NCI-H345 (cell line): ENCODE results near the gene MRGPRD.

Experiments used
- DNase-seq: peaks from one replicate; lab custom pipeline; 2025; lab: John Stamatoyannopoulos, UW

MRGPRD gene

DNA sequence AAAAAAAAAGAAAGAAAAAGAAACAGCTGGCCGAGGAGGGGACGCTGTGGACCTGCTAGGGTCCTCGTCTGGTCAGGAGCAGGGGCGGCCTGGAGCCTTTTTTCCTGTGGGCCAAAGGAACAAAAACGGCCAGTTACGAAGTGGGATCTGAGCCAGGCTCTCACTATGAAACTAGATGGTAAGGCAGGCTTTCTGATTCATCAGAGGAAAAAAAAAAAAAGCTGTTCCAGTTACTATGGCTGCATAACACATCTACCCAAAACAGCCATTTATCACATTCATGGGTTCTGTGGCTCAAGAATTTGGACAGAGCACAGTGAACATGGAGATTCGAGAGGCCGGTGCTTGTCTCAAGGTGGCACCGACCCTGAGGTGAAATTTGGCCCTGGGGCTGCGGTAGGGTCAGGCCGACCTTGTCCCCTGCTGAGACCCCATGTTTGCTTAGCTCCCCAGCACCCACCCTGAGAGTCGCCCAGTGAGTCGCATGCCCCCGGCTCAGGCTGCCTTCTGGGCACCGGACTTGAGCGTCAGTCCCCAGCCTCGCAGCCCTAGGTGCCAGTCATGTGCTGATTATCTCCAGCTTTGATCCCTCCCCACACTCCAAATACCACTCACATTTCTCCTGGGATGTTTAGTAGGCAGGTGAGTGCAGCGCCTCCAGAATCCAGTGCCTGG is 34.2 kb downstream of the MRGPRD start:
- DNase-seq = no peak

DNA sequence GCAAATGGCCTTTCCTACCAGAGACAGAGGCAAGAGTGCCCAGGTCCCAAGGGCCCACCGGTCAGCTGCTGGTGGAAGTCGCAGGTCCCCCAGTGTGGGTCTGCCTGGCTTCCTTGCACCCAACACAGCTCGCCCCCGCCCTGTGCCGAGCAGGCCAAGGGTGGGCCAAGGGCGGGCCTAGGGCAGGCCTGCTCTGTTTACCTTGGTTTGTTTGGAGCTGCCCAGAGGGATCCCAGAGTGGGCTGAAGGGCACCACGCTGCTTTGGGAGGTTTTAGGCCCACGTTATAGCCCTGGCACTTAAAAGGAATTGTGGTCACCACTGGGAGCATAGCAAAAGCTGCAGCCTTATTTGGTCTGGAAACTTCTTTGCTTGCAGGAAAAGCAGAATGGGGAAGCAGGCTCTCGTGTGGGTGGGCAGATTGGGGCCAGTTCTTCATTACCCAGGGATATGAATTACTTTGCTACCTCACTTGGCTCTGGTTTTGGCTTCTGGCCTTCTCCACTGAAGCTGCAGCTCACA is 38.0 kb downstream of the MRGPRD start:
- DNase-seq = no peak

DNA sequence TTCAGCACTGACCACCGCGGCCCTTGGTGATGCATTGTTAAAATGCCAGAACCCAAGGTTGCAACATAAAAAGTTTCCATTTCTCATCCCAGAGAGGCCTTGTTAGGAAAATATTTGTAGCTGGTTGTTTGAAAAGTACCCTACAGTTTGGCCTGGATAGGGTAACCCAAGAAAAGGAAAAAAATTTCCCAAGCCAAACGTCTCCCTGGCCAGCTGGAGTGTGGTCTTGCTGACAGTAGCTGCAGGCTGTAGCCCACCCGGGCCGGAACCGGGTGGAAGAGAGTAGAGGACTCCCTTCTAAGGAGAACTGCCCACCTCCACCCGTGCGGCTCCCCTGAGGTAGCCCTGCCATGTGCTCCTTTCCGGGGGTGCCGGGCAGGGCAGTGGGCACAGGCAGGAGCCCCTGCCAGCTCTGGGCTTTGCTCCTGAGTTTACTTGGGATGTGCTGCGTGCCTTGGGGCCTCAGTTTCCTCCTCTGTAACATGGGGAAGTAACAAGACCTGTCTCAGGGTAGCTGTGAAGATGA is 38.6 kb downstream of the MRGPRD start:
- no peak for DNase-seq

DNA sequence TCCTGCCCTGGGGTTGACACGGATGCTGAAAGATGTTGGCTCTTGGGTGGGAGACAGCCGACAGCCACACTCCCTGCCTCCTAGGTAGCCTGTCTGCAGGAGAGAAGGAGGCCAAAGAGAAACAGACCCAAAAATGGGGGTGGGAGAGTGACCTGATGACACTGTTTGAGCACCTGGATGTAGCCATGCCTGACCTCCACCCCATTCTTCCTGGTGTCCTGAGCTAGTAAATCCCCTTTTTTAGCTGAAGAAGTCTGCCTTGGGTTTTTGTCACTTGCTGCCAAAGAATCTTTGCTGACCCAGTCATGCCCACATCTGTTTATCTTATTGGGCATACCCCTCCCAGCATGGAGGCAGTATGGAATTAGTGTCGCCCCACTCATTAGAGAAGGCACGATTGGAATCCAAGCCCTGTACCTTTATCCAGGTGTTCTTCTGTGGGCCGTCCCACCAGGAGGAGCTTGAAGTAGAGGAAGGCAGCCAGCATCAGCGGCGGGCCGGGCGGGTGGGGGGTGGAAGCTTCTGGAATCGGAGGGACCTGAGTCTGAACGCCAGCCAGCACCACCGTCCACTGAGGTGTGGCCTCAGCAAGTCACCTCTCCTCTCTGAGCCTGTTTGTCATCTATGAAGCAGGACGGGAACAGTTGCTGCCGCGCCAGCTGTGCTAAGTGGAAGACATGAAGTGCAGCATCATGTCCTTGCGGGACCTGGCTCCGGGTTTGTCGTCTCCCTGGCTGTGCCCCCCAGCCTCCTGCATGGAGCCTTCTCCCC is 39.3 kb downstream of the MRGPRD start:
- DNase-seq = no peak

DNA sequence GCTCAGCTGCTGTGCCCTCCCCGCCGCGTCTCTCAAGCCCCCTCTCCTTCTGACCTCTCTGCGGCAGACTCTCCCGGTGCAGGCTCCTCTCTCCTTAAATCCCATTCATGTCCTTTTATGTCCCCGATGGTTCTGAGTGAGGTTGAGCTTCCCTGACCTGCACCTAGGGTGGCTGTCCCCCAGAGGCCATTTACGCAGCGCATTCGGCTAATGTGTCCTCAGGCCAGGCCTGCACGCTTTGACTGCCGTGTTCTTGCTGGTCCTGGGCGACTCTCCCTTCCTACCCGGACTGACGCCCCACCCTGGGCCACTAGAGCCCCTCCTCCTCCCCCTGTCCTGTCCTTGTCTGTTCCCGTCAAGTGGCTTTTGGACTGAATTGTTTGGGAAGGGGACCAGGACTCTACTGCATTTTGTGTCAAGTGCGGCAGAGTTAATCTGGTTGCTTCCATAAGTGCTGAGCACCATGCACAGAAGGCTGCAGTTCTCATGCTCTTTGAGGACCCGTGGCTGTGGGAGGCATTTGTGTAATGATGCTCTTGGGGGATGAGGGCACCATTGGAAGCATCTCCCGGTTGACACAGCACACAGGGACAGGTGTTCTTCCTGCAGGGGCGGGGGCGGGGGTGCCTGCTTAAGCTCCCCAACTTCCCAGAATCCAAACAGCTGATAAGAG is 40.0 kb downstream of the MRGPRD start:
- no peak for DNase-seq

DNA sequence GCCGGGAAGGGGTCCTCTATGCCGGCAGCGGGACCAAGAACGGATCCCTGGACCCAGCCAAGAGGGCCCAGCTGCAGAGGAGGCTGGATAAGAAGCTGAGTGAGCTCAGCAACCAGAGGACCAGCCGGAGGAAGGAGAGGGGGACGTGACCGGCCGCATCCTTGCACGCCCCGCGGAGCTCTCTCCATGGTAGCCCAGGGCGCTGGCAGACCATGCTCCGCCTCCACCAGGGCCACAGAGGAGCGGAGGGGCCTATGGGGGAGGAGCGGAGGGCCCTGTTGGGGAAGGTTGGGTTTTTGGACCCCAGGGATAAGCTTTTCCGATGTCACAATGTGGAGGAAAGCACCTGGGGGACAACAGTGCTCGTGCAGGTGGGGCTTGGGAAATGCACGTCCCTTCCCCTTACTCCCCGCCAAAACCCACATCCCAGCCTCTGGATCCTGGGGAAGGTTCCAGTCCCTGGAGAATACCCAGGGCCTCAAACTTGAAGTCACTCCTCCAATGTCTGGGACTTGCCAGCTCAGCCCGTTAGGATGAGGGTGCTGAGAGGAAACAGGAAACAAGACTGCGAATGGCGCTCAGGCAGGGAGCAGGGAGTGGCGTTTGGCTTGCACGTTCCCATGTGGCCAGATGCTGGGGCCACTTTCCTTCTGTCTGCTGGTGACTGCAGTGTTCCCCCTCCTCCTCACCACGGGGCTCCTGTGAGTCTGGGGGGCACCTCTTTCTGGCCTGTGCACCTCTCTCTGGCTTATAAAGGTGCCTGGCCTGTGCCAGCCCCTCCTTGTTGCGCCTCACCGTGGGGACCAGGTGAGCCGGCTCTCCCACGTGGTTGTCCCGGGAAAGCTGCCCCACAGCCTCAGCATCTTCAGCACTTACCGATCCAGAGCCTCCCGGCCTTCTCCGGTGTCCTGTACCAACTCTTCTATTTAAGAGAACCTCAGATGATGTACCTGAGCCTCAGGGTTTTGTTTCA is 40.9 kb downstream of the MRGPRD start:
- no peak for DNase-seq

DNA sequence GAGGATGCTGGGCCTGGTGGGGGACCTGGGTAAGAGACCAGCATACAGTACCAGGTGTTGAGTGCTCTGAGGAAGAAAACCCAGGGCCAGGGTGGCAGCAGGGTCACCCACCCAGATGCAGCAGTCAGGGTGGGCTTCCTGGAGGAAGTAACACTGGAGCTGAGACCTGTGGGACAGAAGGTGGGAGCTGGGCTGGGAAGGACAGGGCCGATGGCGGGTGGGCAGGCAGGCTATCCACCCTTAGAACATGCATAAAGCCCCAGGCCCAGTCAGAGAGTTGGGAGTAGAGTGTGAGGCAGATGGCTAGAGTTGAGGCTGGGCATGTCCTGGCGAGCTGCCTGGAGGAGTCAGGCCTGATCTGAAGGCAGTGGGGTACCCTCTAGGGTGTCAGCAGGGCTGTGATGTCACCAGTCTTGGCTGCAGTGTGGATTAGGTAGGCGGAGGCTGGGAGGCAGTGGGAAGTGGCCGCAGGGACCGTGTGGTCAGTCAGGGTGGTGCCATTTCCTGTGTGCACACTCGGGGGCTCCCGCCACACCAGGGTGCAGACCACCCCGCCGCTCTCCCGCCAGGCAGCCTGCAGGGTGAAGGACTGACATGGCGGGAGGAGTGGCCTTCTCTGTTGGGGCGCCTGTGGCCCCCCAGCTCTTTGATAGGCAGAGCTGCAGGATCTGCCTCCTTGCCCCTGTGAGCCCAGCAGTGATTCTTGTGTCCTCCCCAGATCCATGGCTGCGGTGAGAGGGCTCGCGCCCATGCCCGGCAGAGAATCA is 41.8 kb downstream of the MRGPRD start:
- no peak for DNase-seq

DNA sequence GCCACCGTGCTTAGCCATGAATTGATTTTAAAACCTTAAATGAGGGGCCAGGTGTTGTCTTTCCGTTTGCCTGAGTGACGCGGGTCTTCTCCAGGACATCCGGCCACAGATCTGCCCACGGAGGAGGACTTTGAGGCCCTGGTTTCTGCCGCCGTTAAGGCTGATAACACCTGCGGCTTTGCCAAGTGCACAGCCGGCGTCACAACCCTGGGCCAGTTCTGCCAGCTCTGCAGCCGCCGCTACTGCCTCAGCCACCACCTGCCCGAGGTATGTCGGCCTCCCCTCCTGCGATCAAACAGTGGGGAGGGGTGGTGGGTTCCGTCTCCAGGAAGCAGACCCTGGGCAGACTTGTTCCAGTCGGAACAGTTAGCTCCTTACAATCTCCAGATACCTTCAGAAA is 42.7 kb downstream of the MRGPRD start:
- DNase-seq = no peak

DNA sequence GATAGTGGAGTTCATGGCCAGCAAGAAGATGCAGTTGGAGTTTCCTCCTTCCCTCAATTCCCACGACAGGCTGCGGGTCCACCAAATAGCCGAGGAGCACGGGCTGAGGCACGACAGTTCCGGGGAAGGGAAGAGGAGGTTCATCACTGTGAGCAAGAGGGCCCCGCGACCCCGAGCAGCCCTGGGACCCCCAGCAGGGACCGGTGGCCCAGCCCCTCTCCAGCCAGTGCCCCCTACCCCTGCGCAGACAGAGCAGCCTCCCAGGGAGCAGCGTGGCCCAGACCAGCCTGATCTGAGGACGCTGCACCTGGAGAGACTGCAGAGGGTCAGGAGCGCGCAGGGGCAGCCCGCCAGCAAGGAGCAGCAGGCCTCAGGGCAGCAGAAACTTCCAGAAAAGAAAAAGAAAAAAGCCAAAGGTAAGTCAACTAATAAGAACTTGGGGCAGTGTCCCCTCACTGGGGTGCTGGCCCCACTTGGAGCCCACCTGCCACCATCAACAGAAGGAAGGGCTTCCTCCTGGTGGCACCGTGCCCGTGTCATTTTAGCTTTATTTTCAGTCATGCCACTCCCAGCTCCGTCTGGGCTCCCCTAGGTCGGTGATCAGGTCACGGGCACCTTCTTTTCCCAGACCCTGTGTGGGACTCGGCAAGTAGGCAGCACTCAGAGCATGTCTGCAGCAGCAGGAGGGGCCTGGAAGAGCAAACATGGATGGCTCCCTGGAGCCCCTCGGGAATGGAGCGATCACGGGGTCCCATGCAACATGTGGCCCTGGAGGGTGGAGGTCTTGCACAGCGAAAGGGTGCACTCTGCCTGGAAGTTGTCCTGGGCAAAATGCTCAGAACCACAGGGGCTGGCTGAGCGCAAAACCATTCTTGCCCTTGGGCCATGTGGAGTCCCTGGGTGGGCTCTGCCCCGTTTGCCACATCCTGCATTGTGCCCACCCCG is 43.8 kb downstream of the MRGPRD start:
- DNase-seq = no peak

DNA sequence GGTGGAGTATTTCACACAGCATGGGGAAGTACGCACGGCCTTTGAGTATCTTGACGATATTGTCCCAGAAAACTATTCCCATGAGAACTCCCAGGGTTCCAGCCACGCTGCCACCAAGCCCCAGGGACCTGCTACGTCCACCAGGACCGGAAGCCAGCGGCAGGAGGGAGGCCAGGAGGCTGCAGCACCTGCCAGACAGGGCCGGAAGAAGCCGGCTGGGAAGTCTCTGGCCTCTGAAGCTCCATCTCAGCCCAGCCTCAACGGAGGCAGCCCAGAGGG is 44.5 kb downstream of the MRGPRD start:
- no peak for DNase-seq

DNA sequence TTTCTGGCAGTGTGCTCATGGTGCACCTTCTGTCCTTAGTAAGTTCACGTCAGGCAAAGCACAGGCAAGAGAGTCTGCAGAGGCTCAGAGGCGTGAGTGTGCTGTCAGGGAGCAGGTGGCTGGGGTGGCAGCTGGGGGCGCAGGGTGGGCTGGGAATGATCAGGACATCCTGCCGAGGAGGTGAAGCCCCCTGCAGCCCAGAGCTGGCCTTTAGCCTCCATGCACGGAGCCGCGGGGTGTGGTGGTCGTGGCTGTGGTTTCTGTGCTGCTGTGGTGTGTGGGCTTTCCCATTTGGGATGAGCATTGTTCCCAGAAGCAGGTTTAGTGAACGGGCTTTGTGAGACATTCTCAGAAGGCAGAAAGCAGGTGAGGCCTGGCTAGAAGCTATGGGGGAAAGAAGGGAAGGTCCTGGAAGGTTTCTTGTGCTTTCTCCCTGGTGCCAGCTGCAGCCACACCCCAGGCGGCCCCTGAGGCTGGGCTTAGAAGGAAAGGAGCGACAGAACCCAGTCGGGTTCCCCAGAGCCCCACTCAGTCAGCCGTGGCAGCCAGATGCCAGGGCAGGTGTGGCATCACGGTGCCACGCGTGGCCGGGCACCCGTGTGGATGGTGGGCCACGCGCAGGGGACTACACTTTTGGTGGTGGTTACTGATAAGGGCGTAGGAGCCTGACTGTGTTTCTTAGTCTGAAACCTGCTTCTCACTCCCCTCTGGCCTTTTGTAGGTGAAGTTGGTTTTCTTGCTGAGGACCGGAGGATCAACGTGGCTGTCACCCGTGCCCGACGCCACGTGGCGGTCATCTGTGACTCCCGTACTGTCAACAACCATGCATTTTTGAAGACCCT is 45.0 kb downstream of the MRGPRD start:
- no peak for DNase-seq

DNA sequence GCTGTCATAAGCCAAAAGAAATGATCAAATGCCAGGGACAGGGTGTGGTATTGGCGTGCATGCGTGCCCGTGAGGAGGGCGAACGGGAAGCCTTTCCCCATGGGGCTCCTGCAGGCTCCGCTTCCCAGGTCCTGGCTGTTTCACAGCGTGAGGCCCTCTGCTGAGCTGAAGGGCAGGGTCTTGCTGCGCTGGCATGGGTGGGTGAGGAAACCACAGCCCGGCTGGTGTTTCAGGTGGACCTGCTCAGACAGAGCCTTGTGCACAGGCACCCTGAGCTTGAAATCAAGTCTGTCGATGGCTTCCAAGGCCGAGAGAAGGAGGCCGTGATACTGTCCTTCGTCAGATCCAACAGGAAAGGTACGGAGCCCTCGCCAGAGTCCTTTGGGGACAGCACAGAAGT is 45.7 kb downstream of the MRGPRD start:
- DNase-seq = no peak

DNA sequence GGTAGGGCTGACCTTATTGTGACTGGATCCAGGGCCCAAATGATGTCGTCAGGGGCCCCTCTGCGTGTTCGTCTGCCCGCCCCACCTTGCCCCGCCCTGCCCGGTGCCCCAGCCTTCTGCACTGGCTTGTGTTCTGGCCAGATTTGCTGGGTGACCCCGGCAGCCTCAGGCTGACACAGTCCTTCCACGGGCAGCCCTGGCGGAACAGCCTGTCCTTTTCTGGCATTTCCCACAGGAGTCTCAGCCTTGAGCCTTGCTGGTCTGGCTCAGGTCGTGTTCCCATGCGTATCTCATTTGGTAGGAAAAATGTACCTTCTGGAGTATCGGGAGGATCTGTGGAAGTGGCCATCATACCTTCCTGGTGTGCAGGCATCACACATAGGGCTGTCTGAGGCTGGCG is 46.1 kb downstream of the MRGPRD start:
- no peak for DNase-seq

DNA sequence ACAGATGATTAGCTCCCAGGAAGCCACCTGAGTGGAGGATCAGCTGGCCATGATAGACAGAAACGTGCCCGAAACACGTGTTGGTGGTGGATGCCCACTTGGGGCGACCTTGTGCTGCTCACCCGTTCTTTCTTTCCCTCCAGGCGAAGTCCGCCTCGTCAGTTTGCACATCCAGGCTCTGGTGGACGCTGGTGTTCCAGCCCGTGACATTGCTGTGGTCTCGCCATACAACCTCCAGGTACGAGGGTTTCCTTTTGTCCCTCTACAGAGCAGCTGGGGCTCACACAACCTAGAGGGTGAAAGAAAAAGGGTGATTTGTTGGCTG is 46.5 kb downstream of the MRGPRD start:
- no peak for DNase-seq

DNA sequence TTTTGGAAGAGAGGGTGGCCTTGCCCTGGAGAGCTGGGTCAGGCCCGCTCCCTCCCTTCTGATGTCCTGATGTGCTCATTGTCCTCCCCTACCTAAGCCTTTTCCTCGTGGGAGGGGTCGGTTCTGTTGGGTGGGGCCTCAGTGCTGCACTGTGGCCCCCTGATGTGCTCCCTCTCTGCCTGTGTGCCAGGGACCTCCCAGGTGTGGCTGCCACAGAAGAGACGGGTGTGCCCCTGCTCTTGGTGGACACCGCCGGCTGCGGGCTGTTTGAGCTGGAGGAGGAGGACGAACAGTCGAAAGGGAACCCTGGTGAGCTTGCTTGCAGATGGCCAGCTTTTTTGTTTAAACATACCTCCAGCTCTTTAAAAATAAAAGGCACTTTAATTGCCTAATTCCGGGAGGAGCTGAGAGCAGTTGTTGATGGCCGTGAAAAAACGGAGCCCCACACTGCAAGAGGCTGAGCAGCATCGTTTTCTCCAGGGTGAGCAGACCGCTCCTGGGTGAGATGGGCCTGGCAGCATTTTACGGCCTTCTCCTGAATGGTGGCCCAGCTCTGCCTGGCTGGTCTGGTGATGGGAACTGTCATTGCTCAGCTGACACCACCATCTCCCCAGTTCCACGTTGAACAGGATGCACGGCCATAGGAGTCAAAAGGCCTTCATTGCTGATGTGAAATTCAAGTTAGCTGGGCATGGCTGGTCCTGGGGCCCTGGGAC is 47.0 kb downstream of the MRGPRD start:
- peak; percentile 66 for DNase-seq

DNA sequence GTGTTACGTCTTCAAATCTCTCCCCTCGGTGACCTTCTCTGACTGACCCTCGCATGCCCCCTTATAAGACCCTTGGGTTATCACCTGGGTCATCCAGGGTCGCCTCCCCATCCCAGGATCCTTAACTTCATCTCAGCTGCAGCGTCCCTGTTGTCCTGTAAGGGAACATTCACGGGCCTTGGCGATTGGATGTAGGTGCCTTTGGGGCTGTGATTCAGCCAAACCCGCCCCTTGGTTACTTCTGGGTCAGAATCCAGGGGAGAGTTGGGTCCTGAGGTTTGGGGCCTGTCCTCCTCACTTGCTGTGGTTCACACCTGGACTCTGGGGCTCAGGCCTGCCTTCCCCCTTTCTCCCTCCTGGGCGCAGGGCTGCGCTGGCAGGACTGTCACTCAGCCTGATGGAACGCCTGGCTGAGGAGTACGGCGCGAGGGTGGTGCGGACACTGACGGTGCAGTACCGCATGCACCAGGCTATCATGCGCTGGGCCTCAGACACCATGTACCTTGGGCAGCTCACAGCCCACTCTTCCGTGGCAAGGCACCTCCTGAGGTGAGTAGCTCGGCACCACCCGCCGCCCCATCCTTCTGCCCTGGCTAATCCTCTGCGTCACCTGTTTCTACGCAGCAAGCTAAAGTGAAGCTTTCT is 47.7 kb downstream of the MRGPRD start:
- no peak for DNase-seq

DNA sequence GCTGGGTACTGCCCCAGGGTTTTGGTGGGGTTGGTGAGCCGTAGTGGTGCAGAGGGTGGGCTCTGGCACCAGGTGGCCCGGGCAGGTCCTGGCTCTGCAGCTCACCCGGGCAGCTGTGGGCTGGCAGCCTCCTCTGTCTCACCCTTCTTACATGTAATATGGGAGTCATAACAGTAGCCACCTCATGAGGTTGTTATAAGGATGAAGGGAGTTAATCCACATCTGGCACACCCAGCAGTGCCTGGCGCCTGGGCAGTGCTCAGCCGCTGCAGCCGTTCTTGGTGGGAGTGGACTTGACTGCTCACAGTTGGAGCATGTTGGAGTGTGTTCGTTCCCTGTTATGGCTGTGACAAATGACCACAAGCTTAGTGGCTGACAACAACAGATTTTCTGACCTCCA is 48.4 kb downstream of the MRGPRD start:
- no peak for DNase-seq

DNA sequence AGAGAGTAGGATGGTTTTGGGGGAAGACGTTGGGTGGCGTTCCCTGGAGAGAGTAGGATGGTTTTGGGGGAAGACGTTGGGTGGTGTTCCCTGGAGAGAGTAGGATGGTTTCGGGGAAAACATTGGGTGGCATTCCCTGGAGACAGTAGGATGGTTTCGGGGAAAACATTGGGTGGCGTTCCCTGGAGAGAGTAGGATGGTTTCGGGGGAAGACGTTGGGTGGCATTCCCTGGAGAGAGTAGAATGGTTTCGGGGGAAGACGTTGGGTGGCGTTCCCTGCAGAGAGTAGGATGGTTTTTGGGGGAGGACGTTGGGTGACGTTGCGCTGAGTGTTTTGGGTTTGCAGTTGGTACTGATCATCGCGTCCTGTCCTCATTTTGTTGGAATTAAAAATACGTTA is 48.9 kb downstream of the MRGPRD start:
- no peak for DNase-seq
